Stimulated activated CD4-positive, alpha-beta T cell treated with anti-CD3 and anti-CD28 coated beads, Interleukin-12 subunit alpha, Interleukin-12 subunit beta, amount 100 ng/mL, for 48 hours (primary cell): ENCODE results near the gene POU4F3.
"Not testable (repeated sequence)": the region's sequence is repeated elsewhere in the genome, so short reads cannot be mapped to it uniquely, and the experiment has no call there.

Experiments used
- DNase-seq, 3 donors: peaks; one replicate each; pipeline ENCODE4 v3.0.0-alpha.2; 2020; ENCODE audit warnings: low read depth in 2 of 3, low spot score in 1 of 3

Gene POU4F3

GRCh38 chr5:146338774-146339714, at the start of gene POU4F3:
POU4F3 (plus strand) TSS chr5:146338839; CDS start chr5:146339113, 274 bp downstream.
- no peak for DNase-seq

DNA sequence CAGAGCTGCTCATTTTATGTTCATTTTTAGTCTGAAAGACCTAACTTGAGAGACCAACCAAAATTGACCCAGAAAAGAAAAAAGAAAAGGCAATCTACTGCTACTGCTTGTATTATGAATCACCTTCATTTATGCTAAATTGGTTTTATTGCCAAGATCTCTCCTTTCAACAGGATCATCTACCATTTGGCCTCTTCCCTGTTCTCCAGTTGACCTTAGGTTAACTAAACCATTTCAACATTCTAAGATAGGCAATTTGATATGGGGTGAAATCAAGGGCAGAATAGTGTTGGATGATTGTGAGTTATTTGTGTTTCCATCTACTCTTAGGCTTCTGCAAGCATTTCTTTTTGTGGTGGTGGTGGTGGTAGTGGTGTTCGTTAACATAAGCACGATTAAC, 48.3 kb upstream of the POU4F3 start:
- no peak for DNase-seq

GRCh38 chr5:146291421-146292074, 47.1 kb upstream of the POU4F3 start:
- DNase-seq: peak in 1 of 3 donors; percentile 13

DNA sequence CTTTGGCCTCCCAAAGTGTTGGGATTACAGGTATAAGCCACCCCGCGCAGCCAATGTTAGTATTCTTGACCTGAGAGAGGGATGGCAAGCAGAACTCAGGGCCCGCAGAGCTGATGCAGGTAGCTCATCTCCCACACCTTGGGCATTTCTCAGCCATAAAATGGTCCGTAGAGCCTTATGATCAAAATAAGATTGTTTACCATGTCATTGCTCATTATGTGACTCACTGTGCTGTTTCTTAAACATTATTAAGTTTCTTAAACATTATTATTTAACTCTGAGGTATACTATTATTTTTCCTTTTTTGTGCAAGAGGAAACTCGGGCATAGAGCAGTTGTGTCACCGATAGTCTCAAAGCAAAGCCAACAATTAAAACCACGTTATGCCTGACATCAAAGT, 42.4 kb upstream of the POU4F3 start:
- DNase-seq: no peak

DNA sequence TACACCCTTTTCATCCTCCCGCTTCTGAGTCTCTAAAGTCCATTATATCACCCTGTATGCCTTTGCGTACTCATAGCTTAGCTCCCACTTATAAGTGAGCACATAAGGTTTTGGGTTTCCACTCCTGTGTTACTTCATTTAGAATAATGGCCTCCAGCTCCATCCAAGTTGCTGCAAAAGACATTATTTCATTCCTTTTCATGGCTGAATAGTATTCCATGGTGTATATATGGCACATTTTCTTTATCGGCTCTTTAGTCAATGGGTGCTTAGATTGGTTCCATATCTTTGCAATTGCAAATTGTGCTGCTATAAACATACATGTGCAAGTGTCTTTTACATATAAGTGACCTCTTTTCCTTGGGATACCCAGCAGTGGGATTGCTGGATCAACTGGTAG, 39.7 kb upstream of the POU4F3 start:
- DNase-seq: not testable (repeated sequence)

DNA sequence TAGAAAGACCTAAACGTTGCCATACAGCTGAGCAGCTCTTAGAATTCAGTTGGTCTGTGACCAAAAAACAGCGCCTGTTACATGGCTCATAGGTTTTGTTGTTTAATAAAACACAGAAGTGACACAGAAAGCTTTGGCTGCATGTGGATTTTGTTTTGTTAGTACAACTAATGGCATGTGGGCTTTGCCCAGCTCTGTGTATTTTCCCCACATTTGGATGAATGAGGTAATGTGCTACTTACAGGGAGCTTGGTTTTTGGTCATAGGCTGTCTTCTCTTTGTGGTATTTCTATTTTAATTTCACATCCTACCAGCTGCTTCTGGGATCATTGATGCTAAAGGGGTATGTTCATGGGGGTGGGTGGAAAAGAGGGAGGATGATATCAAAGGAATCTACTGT, 37.0 kb upstream of the POU4F3 start:
- DNase-seq: no peak

- DNase-seq: no peak
These were observed 36.2 kb upstream of the POU4F3 start for GRCh38 chr5:146302406-146302805.

GRCh38 chr5:146306838-146307237, 31.8 kb upstream of the POU4F3 start:
- no peak for DNase-seq

DNA sequence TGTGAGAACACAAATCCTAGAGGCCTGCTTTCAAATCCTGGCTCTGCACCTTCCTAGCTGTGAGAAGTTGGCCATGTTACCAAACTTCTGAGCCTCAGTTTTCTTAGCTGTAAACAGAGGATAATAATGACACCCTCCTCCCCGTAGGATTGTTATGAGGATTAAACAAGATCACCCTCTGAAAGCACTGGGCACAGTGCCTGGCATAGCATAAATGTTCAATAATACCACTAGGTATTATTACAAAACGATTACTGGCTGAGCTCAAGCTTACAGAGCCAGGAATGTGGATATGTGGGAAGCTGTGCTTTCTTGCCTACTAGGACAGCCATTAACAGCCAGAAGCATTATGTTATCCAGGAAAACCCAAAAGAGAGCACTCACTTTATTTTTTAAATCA, 30.8 kb upstream of the POU4F3 start:
- DNase-seq: no peak

DNA sequence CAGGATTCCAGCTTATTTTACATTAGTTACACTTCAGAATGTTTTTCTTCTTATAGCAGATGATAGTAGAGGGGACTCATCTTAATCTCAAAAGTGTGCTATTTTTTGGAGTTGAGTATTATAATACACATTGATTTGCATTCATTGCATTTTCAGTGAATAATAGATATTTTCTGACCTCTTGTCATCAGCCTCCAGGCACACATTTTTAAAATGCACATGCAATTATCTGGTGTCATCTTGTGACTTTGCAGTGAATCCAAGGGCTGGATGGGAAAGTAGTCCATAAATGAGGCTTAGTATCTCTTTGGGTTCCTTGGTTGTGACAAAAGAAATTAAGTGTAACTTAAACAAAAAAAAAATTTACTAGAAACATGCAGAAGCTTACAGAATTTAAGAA, 28.1 kb upstream of the POU4F3 start:
- no peak for DNase-seq

GRCh38 chr5:146311278-146311677, 27.4 kb upstream of the POU4F3 start:
- DNase-seq: no peak

DNA sequence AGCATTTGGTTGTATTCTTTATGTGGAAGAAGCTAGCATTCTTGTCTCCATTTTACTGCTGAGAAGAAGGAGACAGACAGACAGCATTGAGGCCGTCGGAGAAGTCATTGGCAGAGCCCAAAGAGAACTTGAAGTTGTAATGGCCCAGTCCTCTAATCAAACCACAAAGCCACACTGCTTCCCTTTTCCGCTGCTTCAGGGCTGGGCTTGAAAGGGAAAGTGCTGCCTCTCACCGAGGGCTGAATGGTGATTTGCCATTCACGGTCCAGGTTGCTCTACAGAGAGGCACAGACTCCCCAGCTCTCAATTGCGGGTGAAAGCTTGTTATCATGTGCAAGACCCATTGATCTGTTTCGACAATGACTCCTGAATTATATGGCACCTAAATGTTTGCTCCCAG, 25.6 kb upstream of the POU4F3 start:
- DNase-seq: no peak

GRCh38 chr5:146321571-146321970, 17.1 kb upstream of the POU4F3 start:
- DNase-seq: no peak

DNA sequence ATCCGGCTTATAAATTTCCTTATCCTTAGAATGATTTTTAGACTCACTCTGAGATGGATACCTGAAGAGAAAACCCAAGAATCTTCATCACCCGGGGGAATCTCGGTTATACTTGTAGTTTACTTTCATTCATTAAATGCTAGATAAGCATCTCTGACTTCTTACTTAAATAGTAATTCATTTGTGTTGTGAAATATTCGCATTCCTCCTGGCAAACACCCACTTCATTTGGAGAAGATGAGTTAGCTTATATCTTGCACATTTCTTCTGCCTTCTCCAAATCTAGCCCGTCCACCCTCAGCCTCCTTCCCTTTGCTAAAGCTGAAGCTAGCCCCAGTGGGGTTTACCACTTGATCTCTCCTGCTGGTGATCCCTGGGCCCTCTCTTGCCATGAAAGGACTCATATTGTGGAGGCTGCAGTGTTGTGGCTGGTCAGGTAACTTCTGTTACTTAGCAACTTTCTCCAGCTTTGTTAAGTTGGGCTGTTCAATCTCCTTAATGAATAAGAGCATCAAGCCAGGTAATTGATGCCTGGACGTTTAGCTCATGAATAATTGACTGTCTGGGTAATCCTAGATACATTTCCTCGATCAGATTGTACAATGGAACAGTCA, 11.3 kb upstream of the POU4F3 start:
- no peak for DNase-seq

- no peak for DNase-seq
These were observed 10.7 kb upstream of the POU4F3 start for GRCh38 chr5:146327989-146328388.

- no peak for DNase-seq
These were observed 8.9 kb upstream of the POU4F3 start for GRCh38 chr5:146329697-146330096.

GRCh38 chr5:146331423-146331822, 7.2 kb upstream of the POU4F3 start:
- DNase-seq: no peak

DNA sequence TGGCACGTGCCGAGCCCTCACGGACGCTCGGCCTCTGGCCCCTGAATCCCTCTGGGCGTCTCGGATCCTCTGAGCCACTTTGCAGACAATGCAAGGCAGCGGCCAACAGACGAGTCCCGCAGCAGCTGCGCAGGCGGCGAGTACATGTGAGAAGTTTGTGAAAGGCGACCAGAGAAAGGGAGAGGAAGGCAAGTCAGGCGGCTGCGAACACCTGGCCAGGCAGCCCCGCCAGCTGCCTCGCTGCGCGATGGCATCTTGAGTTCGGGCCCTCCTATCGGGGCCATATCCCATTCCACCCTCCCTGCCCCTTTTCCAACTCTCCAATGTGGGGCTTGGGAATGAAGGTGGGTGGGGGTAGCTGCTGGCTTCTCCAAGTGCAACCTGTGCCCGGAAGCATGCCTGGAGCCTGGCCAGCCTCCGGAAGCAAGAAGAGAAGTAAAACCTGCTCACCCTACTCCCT, 4.5 kb upstream of the POU4F3 start:
- DNase-seq: no peak

- no peak for DNase-seq
These were observed 2.4 kb upstream of the POU4F3 start for GRCh38 chr5:146336197-146336596.

DNA sequence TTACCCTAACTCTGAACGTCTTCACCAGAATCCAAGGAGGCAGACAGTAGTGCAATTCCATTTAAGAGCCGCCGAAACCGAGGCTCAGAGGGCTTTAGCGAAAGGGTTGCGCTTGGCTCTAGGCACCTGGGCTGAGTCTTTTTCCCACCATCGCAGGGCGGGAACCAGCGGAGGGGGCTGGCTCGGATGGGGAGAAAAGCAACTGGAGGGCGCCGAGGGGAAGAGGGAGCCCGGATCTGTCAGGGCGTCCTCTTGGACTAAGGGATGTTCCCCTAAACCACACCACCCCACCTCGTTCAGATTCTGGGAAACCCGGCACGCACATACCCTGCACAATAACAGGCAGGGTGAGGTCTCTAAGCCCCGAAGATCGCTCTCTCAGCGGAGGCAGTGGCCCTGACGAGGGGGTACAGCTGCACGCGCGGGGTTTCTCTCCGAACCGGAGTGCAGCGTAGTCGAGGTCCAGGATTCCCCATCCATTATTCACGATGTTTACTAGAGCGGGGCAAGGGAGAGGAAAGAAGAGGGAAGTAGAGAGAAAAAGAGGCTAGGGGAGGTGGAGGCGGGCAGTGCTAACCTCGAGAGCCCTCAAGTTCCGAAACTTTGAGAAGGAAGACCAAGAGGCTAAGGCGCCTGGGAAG, 1.3 kb upstream of the POU4F3 start:
- no peak for DNase-seq

DNA sequence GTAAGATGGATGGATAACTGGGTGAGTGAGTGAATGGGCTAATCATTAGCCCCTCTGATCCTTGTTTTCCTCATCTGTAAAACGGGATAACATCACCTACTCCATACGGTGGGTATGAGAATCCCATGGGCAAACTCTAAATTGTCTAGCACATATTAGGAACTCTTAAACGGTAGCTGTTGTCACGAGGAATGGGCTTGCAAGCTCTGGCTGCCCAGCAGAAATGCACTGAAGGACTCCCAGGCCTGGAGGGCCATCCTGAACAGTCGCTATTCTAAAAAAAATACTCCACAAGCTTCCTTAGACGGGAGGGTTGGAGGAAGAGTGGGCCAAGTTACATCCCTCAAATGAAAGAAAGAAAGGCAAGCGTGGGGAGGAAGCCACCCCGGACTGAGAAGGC, 711 bp upstream of the POU4F3 start:
- no peak for DNase-seq
